GM21717 (cell line): Measurements from ENCODE around the gene DRAP1.

Experiments used
- ATAC-seq: cut with Tn5 transposase; IDR thresholded peaks from one replicate; pipeline ENCODE4 v1.9.1; 2021; ENCODE audit warnings: mild to moderate bottlenecking, moderate library complexity; ENCODE audit not compliant: unreplicated experiment

The DRAP1 gene

DNA sequence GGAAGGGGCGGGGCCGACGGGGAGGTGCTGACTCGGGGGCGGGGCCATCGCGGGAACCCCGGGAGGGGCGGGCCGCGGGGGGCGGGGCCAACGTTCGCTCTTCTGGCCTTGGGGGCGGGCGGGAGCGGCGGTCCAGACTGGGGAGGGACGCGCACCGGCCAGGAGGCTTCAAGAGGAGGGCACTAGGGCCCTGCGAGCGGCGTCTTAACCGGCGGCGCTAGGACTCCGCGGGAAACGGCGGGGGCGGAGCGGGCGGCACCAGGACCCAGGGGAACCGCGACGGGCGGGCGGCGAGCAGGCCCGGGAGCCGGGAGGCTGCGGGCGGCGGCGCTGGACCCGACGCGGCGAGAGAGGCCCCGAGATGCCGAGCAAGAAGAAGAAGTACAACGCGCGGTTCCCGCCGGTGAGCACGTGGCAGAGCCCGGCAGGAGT lies at the start of gene DRAP1:
TSS of gene DRAP1 (plus strand) at position 286 of the 432 bp plus-strand sequence. CDS start at position 362, 76 bp downstream.
- ATAC-seq: peak; percentile 69

DNA sequence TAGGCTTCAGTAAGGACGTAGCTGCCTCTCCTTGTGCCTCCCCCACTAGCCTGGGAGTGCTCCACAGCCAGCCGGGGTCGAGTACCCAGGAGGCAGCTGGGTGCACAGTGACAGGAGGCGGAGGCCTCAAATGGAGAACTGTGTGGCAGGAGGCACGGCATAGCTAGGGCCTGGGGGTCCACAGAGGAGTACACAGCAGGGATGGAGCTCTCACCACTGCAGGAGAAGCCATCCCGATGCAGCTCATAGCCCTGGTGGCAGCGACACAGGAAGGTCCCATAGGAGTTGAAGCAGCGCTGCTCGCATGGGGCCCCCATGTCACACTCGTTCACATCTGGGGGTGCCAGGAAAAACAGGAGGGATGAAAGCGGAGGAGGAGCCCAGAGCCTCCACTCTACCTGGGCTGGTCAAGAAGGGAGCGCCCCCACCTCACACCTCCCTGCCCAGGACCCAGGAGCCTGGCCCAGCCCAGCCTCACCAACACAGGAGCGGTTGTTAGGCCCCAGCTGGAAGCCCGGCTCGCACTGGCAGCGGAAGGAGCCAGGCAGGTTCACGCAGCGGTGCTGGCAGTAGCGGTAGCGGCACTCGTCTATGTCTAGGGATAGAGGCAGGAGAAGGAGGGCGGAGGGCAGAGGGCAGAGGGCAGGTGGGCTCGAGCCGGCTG lies 49.5 kb upstream of the DRAP1 start:
- ATAC-seq: no peak

DNA sequence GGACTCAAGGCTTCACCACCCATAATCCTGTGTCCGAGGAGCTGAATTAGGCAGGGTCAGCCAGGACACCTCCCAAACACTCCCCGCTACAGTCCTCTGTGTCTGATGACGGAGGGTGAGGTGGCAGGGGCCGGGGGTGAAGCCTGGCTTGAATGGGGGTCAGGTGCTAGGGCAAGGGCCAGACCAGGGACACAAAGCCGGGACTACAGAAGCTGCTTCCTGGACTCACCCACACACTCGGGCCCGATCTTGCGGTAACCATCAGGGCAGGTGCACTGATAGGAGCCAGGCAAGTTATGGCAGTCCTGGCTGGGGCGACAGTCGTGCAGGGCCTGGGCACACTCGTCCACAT lies 48.9 kb upstream of the DRAP1 start:
- no peak for ATAC-seq

DNA sequence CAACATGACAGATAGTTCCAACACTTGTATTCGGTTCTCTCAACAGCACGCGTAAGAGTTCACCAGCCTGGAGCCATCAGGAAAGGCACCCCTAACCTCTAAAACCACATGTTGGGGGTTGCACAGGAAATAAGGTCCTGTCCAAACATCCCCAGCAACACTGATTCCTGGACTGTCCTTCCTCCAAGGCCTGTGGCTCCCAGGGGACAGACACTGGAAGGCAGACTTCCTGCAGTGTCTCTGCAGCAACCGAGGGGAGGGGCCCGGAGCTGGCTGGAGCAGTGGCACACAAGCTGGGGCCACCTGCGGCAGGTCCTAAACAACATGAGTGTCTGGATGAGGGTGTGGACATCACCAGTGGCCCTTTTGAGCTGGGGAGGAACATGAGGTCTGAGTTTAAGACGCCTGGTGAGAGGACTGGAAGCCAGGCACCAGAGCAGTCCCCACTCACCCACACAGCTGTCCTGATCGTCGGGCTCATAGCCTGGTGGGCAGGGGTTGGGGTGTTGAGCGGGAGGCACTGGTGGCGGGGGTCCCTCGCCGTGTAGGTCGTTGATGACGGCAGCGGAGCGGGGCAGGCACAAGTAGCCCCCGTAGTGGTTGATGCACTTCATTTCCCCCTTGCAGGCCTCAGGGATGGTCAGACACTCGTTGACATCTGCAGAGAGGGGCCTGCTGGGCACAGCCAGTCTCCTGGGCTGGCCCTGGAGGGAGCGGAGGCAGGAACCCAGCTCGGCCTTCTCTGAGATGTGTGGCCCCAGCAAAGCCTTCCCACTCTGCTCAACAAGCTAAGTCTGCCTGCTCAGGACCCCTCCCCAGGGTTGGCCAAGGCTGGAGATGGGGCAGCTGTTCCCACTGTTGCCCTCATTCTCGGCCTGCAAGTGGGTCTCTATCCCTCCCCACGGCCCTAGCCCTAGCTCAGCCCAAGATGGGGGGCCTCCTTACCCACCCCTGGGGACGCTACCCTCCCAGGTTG lies 48.2 kb upstream of the DRAP1 start:
- ATAC-seq: no peak

GRCh38 chr11:65871811-65872548 lies 47.2 kb upstream of the DRAP1 start:
- ATAC-seq: no peak

DNA sequence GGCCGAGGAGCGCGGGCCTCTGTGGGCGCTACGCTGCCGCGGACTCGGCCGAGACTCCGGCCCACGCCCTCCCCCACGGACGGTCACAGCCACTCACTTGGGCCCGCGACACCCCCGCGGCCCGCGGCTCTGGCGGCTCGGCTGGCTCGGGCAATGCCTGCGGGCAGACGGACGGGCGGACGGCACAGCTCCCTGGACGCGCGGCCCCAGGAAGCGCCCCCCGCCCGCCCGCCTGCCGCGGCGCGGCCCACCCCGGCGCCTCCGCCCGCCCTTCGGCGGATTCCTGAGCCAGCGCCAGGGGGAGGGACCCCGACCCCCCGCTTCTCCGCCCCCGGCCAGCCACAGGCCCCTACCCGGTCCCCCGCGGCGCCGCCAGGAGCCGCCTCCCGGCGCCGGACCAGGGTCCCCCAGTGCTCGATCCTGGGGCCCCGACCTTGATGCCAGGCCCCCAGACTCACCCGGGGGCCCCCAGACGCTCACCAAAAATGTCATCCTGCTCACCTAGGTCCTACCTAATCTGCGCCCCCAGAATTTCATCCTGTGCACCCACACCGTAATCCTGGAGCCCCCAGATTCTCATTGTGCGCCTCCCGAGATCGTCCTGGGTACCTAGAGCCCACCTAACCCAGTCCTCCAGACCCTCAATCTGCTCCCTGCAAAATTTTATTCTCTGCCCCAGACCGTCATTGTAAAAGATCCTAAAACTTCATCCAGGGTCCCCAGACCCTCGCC lies 46.5 kb upstream of the DRAP1 start, which contains the start of gene EFEMP2:
TSS of gene EFEMP2 (minus strand) at position 215 of the 732 bp plus-strand sequence. CDS start 446 bp downstream, outside the sequence.
- ATAC-seq: no peak

GRCh38 chr11:65873318-65874156 lies 45.7 kb upstream of the DRAP1 start:
- ATAC-seq: peak; percentile 65

DNA sequence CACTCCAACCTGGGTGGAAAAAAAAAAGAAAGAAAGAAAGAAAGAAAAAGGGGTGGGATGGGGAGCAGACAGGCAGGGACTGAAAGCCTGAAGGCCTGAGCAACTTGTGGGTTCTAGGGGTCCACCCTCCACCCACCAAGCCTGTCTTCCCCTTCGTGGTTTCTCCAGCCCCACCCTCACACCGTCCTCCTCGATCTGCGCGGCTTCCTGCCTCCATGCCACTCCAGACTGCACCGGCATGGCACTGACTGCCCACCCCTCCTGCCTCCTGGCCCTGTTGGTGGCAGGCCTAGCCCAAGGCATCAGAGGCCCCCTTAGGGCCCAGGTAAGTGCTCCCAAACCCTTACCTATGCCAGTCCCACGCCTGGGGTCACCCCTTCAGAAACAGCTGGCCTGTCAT lies 39.6 kb upstream of the DRAP1 start, which contains the start of gene CTSW:
TSS of gene CTSW (plus strand) at position 221 of the 400 bp plus-strand sequence. CDS start at position 239, 18 bp downstream.
- no peak for ATAC-seq

DNA sequence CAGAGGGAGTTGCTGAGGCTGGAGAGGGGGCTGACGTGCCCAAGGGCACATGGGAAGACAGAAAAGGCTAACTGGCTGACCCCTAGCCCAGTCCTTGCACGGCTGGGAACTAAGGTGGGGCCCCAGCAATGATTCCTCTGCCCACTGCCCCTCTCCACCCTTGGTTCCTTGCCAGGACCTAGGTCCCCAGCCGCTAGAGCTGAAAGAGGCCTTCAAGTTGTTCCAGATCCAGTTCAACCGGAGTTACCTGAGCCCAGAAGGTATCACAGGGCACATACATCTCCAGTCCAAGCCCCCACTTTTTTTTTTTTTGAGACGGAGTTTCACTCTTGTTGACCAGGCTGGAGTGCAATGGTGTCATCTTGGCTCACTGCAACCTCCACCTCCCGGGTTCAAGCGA lies 39.2 kb upstream of the DRAP1 start:
- ATAC-seq: no peak

DNA sequence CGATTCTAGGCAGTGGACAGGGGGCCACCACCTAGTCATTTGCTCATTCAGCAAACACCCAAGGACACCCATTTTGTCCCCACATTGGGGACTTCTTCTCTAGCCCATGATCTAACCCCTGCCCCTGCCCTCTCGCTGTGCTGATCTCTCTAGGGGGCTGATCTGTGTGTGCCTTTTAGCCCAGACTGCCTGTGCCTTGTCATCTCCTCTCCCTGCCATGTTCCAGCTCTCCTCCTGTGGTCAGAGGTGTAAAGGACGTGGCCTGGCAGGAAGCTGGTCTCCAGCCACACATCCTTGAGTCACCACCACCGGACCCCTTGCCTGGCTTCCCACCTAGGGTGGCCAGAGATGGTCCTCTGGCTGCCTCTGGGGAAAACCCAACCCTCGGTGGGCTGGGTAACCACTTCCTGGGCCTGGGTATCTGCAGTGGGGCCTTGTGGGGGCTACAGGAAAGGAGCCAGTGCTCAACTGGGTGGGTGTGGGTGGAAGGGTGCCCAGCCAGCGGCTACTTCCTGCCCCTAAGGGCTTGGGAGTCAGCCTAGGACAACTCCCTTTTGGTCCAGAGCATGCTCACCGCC lies 38.3 kb upstream of the DRAP1 start:
- ATAC-seq: no peak

- no peak for ATAC-seq
Measured at GRCh38 chr11:65882120-65883057, 36.8 kb upstream of the DRAP1 start.

- ATAC-seq: no peak
Measured at GRCh38 chr11:65883058-65883761, 36.0 kb upstream of the DRAP1 start.

DNA sequence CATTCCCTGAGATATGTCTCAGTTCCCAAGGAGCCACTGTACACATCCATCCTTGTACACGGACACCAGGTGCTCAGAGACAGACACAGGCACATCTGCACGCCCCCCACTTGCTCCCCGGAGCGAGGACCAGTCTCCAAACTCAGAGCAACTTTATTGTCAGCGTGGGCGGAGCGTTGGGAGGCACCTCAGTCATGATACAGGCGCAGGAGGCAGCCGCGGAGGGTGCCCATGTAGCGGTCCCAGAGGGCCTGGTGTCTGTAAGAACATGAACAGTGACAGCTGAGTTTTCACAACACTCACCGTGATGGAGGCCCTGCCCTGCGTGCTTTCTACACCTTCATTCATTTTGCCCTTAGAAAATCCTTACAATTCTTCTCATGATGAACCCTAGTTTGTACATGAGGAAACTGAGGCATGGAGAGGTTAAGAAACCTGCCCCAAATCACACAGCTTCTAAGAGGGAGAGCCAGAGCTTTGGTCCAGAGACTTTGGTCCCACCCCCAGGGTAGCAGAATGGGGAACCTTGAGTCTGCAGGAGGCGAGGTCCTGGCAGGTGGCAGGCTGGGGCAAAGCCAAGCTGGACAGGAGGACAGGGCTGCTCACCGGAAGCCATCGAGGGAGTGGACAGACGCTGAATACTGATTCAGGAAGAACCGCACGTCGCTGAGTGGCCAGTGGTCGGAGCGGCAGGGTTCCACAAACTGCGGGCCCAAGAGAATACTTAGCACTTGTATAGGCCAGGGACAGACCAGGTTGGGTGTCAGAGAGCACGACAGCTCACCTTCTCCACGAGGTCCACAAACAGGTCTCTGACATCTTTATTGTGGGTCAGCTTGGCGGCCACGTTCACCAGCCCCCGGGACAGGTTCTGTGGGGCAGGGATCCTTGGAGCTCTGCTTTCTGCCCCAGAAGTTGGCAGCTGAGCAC lies 35.2 kb upstream of the DRAP1 start:
- ATAC-seq: no peak

- no peak for ATAC-seq
Measured at GRCh38 chr11:65884716-65885092, 34.5 kb upstream of the DRAP1 start.

DNA sequence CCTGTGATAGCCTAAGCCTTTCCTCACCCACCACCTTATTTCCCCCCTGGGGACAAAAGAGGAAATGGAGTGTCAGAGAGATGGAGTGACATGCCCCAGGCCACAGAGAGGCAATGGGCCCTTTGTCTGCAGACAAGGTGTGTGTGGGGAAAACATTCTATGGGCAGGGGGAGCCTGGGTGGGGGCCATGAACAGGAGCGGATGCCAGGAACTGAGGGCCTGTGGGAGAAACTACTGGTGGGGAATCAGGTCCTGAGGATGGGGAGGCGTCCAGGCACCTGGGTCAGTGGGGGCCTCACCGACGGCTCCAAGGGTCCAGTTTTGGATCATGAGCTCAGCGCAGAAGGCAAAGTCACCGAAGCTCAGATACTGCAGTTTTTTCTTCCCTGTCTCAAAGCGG lies 34.0 kb upstream of the DRAP1 start:
- ATAC-seq: no peak

GRCh38 chr11:65885808-65886536 lies 33.3 kb upstream of the DRAP1 start:
- no peak for ATAC-seq
